Measurements from ENCODE around the gene GPN3.

- TF ChIP-seq REST (IDR thresholded peaks at IDR 0.05; ENCODE audit: insufficient read depth in 1 of 2, low read depth in 2 of 2, low read length in 2 of 2) (no peak), POLR2AphosphoS5 (IDR thresholded peaks at IDR 0.05; ENCODE audit: low read depth, low read length) (no peak), TAF1 (IDR thresholded peaks at IDR 0.05; ENCODE audit: borderline replicate concordance, insufficient read depth, low read length) (no peak), SIN3A (IDR thresholded peaks at IDR 0.05; ENCODE audit: borderline replicate concordance, insufficient read depth, low read length) (no peak), FOXP2 (optimal IDR thresholded peaks at IDR 0.05; ENCODE audit: borderline replicate concordance, extremely low read depth, extremely low read length, insufficient read depth) (no peak)
Observed at GRCh38 chr12:110514363-110514762, 46.3 kb upstream of the GPN3 start.
